PC-3 (cell line): ENCODE measurements around the gene CYTH3.

ENCODE experiments used
- EZH2 ChIP-seq: fragments of 300-600 bp; sonication (generic); IDR thresholded peaks from one replicate; pipeline ENCODE4 v1.6.1; 2017; ENCODE audit warnings: antibody characterized with exemption, mild to moderate bottlenecking, low read length; ENCODE audit not compliant: unreplicated experiment
- TF ChIP-seq, protein P1 (sequence below): fragments of 300-600 bp; sonication (generic); conservative IDR thresholded peaks from 2 replicates; pipeline ENCODE4 v1.5.1; 2017; ENCODE audit warnings: antibody characterized with exemption, low read depth, mild to moderate bottlenecking, low read length

DNA sequence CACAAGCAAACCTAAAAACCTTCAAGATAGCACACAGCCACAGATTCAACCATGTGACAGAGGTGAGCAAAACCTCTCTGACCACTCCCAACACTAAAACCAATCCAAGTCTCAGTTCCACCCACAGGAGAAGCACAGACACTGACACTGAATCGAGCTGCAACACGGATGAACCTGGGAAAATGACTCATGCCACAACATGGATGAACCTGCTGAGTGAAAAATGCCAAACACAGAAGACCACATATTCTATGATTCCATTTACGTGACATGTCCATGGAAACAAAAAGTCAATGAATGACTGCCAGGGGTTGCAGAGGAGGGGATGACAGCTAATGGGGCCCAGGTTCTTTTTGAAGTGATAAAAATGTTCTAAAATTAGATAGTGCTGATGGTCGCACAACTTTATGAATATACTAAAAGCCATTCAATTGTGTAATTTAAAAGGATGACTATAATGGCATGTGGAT is 22.0 kb downstream of the CYTH3 start:
- TF ChIP-seq, protein P1, sequence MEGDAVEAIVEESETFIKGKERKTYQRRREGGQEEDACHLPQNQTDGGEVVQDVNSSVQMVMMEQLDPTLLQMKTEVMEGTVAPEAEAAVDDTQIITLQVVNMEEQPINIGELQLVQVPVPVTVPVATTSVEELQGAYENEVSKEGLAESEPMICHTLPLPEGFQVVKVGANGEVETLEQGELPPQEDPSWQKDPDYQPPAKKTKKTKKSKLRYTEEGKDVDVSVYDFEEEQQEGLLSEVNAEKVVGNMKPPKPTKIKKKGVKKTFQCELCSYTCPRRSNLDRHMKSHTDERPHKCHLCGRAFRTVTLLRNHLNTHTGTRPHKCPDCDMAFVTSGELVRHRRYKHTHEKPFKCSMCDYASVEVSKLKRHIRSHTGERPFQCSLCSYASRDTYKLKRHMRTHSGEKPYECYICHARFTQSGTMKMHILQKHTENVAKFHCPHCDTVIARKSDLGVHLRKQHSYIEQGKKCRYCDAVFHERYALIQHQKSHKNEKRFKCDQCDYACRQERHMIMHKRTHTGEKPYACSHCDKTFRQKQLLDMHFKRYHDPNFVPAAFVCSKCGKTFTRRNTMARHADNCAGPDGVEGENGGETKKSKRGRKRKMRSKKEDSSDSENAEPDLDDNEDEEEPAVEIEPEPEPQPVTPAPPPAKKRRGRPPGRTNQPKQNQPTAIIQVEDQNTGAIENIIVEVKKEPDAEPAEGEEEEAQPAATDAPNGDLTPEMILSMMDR = no peak
- TF ChIP-seq EZH2 = no peak
